ENCODE data around the gene KRT6B.
"Not testable (repeated sequence)": the region's sequence is repeated elsewhere in the genome, so short reads cannot be mapped to it uniquely, and the experiment has no call there.

Gene KRT6B

DNA sequence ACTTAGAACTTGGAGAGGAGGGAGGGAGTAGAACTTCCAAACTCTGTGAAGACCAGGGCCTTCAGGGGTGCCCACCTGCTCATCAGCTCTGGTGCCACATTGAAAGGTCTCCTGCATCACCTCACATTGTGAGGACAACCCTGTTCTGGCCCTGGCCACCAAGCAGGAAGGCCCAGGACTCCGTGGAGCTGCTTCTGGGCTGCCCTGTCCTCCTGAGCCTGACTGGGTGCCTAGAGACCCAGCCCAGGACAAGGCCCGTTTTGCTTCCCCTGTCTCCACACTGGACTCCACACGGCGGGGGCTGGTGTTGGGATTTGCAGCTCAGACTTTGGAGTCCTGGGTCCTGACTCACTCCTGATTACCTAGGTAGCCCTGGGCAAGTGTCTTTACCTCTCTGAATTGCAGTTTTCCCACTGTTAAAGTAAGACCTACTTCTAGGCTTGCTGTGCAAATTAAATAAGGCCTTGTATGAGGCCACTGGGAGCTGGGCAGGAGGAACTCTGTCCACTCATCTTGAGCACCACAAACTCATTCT is 33.3 kb downstream of the KRT6B start:
- no peak for FAIRE-seq
- no peak for DNase-seq (ENCODE audit: insufficient read length, low spot score)
- no peak for TF ChIP-seq POLR2A (IDR thresholded peaks at IDR 0.05; ENCODE audit: low read depth, low read length)

DNA sequence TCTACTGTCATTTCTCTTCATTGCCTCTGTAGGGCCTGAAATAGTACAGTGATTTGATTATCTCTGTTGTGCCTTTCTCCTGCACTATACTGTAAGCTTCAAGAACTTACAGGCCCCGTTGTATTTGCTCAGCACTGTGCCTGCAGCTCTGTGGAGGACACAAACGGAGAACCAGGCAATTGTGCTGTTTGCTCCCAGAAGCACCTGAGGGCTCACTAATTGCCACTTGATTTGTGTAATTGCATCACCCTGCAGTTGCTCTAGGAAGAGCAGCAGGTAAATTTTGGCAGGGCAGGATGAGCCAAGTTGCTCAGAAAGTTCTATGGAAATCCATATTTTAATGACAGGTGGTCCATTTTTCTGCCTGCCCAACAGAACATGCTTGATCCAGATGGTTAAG is 34.2 kb downstream of the KRT6B start:
- no peak for FAIRE-seq
- DNase-seq (ENCODE audit: insufficient read length, low spot score) = no peak
- TF ChIP-seq POLR2A (IDR thresholded peaks at IDR 0.05; ENCODE audit: low read depth, low read length) = no peak

DNA sequence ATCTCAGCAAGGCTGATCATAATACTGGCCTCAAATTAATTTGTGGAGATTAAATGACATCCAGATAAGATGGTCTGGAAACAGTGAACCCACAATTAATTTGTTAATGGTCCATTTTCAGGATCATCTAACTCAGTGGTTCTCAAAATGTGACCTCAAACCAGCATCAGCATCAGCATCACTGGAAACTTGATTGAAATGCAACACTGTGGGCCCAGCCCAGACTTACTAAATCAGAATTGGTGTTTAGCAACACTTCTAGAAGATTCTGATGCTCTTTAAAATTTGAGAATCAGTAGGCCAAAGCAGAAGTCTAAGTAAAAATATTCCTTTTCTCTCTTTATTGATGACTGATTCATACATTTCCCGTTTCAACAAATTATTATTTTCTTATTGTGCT is 35.2 kb downstream of the KRT6B start:
- no peak for DNase-seq (ENCODE audit: insufficient read length, low spot score)
- FAIRE-seq = no peak
- no peak for TF ChIP-seq POLR2A (IDR thresholded peaks at IDR 0.05; ENCODE audit: low read depth, low read length)

DNA sequence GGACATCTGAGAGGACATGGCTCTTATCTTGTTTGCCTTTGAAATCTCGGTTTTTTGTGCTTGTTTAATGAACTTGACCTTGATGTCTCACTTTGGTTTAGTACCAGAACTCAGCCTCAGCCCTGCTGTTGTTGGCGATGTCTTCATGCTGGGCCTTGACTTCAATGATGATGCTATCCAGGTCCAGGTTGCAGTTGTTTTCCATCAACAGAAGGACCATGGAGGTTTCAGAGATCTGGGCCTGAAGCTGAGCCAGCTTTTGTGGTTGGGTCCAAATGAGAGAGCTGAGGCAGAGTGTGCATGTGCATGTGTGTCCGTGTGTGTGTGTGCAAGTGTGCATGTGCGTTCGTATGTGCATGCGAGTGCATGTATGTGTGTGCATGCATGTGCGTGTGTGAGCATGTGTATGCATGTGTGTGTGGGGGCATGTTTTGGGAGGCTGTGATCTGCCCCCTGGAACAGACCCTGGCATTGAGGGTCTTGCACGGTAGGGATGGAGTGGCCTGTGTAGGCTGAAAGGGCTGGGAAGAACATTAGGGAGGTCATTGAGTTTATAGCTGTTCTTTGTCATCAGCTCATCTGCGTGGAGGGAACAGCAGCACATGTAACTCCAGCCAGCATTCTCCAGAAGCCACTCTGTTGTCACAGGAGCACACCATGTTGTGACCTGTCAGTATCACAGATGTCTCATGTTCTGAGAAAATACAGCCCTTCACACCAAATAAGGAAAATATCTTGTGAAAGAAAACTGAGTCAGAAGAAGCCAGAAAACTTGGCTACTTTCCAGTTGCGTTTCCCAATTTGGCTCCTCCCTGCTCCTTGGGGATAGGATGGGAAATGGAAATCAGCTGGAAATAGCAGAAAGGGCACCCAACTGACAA is 35.8 kb downstream of the KRT6B start:
- DNase-seq (ENCODE audit: insufficient read length, low spot score) = no peak
- FAIRE-seq = no peak
- TF ChIP-seq POLR2A (IDR thresholded peaks at IDR 0.05; ENCODE audit: low read depth, low read length) = no peak

DNA sequence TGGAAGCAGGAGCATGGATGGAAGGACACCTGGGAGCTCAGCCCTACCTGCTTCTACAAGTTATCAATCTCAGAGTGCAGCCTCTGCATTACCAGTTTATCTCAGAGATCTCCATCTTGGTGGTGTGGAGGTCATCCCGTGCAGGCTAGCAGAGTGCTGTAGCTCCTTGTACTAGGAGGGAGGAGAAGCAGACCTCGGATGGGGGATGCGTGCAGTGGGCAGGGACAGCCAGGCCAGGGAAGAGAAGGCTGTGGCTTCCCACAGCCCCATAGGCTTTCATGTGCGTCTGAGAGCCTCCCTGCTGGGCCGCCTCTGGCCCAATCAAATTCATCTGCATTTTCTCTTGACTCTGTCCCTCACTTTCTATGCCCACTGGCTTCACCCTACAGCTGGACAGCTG is 37.0 kb downstream of the KRT6B start:
- FAIRE-seq (no peak), DNase-seq (ENCODE audit: insufficient read length, low spot score) (no peak)
- TF ChIP-seq POLR2A (IDR thresholded peaks at IDR 0.05; ENCODE audit: low read depth, low read length) = no peak

DNA sequence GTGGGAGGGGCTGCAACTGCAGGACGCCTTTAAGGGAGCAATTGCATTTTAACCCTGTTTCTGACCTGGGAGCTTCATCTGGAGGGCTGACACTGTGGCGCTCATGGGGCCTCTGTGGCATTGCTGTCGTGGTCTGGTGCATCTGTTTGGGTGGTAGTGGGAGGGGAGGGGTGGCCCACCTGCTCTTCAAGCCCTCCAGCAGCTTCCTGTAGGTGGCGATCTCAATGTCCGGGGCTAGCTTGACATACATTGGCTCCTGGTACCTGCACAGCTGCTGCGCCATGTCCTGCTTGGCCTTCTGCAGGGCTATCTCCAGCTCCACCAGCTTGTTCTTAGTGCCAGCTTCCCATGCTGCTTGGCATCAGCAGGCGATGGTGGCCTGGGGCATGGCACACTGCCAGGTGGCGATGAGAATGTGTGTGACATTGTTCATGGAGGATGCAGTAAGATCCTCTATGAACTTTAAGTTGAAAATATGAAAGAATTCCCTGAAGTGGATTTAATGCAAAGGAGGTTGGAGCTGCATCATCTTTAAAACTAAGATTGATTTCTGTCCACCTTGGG is 38.1 kb downstream of the KRT6B start:
- no peak for TF ChIP-seq POLR2A (IDR thresholded peaks at IDR 0.05; ENCODE audit: low read depth, low read length)
- DNase-seq (ENCODE audit: insufficient read length, low spot score) (no peak), FAIRE-seq (no peak)

DNA sequence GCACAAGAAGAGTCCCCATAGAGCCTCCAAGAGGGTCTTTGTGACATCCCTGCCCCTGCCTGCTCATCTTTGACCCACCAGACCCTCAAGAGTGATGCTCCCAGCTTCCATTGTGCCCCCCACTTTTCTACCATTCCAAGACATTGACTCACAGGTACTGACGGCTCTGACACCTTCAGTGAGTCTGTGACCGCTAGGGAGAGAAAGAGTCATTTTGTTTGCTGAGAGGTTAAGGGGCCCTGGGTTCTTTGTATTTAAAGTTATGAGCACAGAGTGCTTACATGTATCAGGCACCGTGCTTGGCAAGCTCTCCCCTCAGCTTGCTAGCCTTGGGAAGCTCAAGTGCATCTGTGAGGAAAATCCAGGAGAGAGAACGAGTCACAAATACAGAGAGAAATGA is 38.7 kb downstream of the KRT6B start:
- FAIRE-seq = no peak
- peak; percentile 35 for DNase-seq (ENCODE audit: insufficient read length, low spot score)
- TF ChIP-seq POLR2A (IDR thresholded peaks at IDR 0.05; ENCODE audit: low read depth, low read length) = no peak

DNA sequence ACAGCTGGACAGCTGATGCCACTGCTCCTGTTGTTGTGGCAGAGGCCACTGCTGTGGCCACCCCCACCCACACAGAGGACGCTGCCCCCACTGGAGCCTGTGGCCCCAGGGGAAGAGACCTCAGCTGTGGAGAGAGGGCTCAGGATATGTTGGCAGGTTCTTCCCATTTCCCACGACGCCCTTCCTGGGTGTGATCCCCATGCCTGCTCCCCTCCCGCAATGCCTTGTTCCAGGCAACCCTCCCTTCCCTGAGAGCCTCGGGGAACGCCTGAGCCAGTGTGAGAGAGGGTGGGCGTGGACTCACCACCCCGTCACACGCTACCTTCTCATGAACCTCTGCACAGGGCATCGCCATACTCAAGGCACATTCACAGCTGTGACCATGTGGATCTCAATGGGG is 40.1 kb downstream of the KRT6B start:
- DNase-seq (ENCODE audit: insufficient read length, low spot score) = no peak
- no peak for FAIRE-seq
- no peak for TF ChIP-seq POLR2A (IDR thresholded peaks at IDR 0.05; ENCODE audit: low read depth, low read length)

DNA sequence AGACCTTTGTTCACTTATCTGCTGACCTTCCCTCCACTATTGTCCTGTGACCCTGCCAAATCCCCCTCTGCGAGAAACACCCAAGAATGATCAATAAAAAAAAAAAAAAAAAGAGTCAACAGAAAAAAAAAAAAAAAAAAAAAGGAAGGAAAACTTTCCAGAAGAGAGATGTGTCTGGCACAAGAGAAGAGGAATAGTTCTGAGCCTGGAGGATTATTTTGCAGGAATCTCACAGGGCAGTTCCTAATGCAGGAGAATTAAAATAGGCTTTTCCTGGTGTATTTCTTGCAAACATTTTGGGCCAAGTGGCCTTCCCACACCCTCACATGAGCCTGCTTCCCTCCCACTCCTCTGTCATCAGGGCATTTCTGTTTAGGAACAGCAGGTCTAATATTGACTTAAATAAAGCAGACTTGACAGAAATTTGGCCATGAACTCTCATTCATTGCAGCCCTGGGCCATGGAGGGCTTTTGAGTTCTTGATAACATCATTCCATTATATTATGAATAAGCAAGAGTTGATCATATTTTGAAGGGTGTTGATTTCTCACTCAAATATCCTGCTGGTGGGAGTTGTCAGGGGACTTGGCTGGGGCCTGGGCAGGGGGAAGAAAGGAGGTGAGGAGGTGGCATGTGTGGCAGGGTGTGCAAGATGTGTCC is 41.2 kb downstream of the KRT6B start:
- not testable (repeated sequence) for FAIRE-seq; DNase-seq (ENCODE audit: insufficient read length, low spot score)

DNA sequence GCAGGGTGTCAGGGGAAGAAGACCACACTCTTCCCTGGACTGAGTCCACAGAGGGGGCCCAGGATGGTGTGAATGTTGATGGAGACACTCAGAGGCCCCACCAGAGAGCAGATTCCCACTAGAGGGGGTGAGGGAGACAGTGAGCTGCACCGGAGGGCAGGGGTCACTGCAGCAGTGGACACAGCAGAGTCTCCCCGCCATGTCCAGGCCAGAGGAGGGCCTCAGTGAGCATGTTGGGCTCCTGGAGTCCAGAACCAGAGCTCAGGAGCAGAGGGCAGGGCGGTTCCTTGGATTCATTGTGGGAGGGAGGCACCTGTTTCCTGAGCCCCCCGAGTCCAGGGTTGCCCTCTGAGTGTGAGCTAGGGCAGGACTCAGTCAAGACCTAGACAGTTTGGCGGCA is 44.0 kb downstream of the KRT6B start:
- no peak for TF ChIP-seq POLR2A (IDR thresholded peaks at IDR 0.05; ENCODE audit: low read depth, low read length)
- FAIRE-seq = no peak
- DNase-seq (ENCODE audit: insufficient read length, low spot score) = no peak

DNA sequence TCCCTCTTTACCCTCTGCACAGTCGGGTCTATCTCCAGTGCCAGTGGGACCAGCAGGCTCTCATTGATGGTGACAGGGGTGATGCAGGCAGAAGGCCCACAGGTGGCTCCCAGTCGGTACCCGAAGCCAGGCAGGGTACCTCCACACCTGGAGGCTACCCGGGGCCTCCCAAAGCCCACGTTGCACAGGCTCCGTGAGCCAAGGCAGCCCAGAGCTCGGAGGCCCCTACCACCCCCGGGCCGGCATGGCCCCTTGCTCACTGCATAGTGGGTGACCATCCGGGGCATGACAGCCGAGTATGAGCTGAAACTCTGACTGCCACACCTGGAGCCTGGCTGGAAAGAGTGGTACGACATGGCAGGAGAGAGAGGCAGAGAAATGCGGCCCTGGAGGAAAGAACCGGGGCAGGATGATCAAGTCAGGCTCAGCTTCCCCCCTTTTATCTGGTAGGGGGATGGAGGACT is 46.0 kb downstream of the KRT6B start, which contains the start of gene KRT82:
Gene KRT82, minus strand, starts transcription at position 414 of the 464 bp plus-strand sequence. Its CDS starts 58 bp downstream, at position 356.
- TF ChIP-seq POLR2A (IDR thresholded peaks at IDR 0.05; ENCODE audit: low read depth, low read length) = no peak
- FAIRE-seq (no peak), DNase-seq (ENCODE audit: insufficient read length, low spot score) (no peak)

DNA sequence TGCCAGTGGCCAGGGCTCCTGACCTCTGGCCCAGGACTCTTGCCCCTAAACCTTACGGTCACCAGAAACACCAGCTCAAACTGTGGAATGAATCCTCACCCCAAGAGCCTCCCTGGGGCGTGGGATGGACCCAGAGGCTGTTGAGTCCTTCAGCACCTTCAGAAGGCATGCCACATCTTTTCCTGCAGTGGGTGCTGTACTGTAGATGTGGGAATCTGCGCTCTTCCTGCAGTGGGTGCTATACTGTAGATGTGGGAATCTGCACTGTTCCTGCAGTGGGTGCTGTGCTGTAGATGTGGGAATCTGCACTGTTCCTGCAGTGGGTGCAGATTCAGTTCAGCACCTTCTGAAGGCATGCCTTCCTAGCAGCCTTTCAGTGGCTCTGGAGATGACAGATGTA is 47.0 kb downstream of the KRT6B start:
- FAIRE-seq (no peak), DNase-seq (ENCODE audit: insufficient read length, low spot score) (no peak)

DNA sequence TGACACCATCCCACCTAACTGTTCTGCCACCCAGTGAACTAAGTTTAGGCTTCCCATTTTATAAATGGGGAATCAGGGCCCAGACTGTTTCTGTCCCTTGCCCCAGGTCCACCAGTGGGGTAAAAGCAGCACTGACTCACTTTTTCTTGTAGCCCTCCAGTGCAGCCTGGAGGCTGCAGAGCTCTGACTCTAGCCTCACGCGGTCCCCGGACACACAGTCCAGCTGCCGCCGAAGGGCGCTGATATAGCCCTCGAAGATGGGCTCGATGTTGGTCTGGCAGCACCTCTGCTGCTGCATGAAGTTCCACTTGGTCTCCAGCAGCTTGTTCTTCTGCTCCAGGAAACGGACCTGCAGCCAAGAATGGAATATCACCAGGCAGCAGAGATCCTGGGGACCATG is 48.4 kb downstream of the KRT6B start:
- no peak for TF ChIP-seq POLR2A (IDR thresholded peaks at IDR 0.05; ENCODE audit: low read depth, low read length)
- DNase-seq (ENCODE audit: insufficient read length, low spot score) (no peak), FAIRE-seq (no peak)

More for the DNA sequence above, 47.0 kb downstream of the KRT6B start:
- TF ChIP-seq POLR2A (IDR thresholded peaks at IDR 0.05; ENCODE audit: low read depth, low read length) = no peak

DNA sequence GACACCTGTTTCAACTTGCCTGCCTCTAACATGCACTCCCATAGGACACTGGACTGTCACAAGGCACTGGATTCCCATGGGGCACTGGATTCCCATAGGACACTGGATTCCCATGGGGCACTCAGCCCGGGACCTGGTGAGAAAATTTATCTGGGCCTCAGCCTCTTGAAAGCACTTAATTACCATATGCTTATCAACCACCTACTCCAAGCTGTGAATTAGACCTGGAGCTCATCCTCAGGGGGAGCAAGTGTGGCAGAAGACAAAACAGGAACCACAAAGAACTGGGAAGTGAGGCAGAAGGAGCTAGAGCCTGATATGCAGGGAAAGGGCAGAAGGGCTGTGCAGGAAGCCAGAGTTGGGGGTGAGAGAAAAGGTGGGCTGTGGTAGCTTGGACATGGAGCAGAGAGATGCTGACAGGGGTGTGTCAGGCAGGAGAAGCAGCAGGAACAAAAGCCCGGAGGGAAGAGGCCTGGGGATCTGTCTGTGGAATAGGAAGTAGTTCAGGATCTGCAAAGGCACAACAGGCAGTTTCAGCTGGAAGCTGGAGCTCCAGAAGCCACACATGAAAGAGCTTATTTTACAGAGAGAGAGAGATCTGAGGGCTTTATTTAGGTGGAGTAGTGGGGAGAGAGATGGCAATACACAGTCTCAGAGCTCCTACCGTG is 48.9 kb downstream of the KRT6B start:
- TF ChIP-seq POLR2A (IDR thresholded peaks at IDR 0.05; ENCODE audit: low read depth, low read length) = no peak
- FAIRE-seq = no peak
- DNase-seq (ENCODE audit: insufficient read length, low spot score) = no peak
